Vagina (tissue), 2 donors: ENCODE results near the gene CFAP46.

Source experiments
- POLR2A ChIP-seq, 2 donors: fragments of 450-650 bp; IDR thresholded peaks; one replicate each; pipeline ENCODE4 v1.6.1; 2017; ENCODE audit warnings: antibody characterized with exemption in 2 of 2, mild to moderate bottlenecking in 2 of 2, moderate library complexity in 2 of 2
- POLR2AphosphoS5 ChIP-seq, 2 donors: sonication (generic); formaldehyde crosslinking; IDR thresholded peaks; one replicate each; pipeline ENCODE4 v1.9.0; 2017; ENCODE audit warnings: antibody characterized with exemption in 2 of 2, mild to moderate bottlenecking in 2 of 2, low read depth in 1 of 2; ENCODE audit not compliant: insufficient read depth in 1 of 2
- TF ChIP-seq, protein P1 (sequence below), 3 experiments: fragments of 450-650 bp in 2 of 3; fragments of 200-600 bp in 1 of 3; sonication (generic) in 1 of 3; IDR thresholded peaks; one replicate each; pipeline ENCODE4 v1.5.1; 2017 to 2019; ENCODE audit warnings: antibody characterized with exemption in 3 of 3, mild to moderate bottlenecking in 2 of 3, moderate library complexity in 2 of 3

DNA sequence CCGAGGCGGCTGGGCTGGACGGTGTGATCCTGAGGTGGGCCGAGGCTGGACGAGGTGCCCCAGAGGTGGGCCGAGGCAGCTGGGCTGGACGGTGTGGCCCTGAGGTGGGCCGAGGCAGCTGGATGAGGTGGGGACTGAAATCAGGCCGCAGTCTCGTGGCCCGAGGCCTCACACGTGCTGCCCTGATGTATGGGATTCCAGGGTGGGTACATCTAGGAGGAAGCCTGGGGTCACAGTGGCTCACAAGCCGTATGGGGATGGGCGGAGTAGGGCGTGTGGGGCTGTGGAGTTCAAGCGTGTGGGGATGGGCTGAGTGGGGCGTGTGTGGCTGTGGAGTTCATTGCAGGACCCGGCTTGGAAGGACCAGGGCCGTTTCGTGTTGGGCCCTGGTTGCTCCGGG, 144.0 kb downstream of the CFAP46 start:
- TF ChIP-seq, protein P1, sequence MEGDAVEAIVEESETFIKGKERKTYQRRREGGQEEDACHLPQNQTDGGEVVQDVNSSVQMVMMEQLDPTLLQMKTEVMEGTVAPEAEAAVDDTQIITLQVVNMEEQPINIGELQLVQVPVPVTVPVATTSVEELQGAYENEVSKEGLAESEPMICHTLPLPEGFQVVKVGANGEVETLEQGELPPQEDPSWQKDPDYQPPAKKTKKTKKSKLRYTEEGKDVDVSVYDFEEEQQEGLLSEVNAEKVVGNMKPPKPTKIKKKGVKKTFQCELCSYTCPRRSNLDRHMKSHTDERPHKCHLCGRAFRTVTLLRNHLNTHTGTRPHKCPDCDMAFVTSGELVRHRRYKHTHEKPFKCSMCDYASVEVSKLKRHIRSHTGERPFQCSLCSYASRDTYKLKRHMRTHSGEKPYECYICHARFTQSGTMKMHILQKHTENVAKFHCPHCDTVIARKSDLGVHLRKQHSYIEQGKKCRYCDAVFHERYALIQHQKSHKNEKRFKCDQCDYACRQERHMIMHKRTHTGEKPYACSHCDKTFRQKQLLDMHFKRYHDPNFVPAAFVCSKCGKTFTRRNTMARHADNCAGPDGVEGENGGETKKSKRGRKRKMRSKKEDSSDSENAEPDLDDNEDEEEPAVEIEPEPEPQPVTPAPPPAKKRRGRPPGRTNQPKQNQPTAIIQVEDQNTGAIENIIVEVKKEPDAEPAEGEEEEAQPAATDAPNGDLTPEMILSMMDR (IDR thresholded peaks at IDR 0.05): no peak
- TF ChIP-seq POLR2AphosphoS5 (IDR thresholded peaks at IDR 0.05; ENCODE audit: insufficient read depth in 1 of 2, low read depth in 1 of 2): no peak
- TF ChIP-seq POLR2A (IDR thresholded peaks at IDR 0.05): no peak
